ENCODE measurements around the gene PPP2R1B.

- TF ChIP-seq MXI1 (conservative IDR thresholded peaks at IDR 0.05; ENCODE audit: poor library complexity, severe bottlenecking) (no peak), SMC3 (conservative IDR thresholded peaks at IDR 0.05; ENCODE audit: poor library complexity) (no peak), EZH2 (IDR thresholded peaks at IDR 0.05; ENCODE audit: borderline replicate concordance, insufficient read depth, low read length, poor library complexity, severe bottlenecking) (no peak)
- TF ChIP-seq, protein P1, sequence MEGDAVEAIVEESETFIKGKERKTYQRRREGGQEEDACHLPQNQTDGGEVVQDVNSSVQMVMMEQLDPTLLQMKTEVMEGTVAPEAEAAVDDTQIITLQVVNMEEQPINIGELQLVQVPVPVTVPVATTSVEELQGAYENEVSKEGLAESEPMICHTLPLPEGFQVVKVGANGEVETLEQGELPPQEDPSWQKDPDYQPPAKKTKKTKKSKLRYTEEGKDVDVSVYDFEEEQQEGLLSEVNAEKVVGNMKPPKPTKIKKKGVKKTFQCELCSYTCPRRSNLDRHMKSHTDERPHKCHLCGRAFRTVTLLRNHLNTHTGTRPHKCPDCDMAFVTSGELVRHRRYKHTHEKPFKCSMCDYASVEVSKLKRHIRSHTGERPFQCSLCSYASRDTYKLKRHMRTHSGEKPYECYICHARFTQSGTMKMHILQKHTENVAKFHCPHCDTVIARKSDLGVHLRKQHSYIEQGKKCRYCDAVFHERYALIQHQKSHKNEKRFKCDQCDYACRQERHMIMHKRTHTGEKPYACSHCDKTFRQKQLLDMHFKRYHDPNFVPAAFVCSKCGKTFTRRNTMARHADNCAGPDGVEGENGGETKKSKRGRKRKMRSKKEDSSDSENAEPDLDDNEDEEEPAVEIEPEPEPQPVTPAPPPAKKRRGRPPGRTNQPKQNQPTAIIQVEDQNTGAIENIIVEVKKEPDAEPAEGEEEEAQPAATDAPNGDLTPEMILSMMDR (IDR thresholded peaks at IDR 0.05; ENCODE audit: poor library complexity, severe bottlenecking) = no peak
Measured at GRCh38 chr11:111725621-111726020, 40.6 kb downstream of the PPP2R1B start.

Measured in neural cell (in vitro differentiated cells).